AG09319 (cell line): Measurements from ENCODE around the gene CCL28.
"Not testable (repeated sequence)": the region's sequence is repeated elsewhere in the genome, so short reads cannot be mapped to it uniquely, and the experiment has no call there.

ENCODE experiments used
- DNase-seq: peaks from one replicate; pipeline ENCODE4 v3.0.0-alpha.2; 2010; ENCODE audit warnings: low read depth; ENCODE audit errors: extremely low read depth
- CTCF ChIP-seq: IDR thresholded peaks from 2 replicates; pipeline ENCODE4 v1.5.1; 2011; ENCODE audit warnings: low read depth, mild to moderate bottlenecking, inconsistent platforms, low read length, moderate library complexity

Gene CCL28

DNA sequence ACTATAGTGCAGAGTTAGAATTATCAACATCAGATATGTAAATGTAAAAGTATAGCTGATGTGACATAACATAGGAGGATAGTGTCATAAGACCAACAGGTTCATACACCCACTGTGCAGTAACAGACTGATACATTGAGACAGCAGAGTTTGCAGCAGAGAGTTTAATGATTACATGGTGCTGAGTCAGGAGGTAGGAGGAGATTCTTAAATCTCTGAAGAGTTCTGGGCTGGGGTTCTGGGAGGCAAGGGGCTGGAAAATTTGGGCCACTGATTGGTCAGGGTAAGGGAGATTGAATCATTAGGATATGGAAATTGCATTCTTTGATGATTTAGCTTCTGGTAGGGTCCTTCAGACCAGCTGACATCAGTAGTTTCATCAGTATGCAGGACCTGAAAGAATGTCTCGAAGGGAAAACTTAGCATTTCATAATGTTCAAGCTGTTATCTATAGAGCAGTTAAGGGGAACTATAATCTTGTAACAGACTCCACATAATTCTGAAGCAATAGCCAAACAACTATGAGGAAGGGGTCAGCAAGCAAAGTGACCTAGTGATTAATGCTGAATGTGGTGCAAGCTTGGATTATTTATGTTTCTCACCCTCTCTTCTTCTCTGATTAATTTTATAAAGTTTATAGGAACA, 35.6 kb downstream of the CCL28 start:
- DNase-seq = no peak
- TF ChIP-seq CTCF = no peak

GRCh38 chr5:43371821-43372220, 40.4 kb downstream of the CCL28 start:
- no peak for DNase-seq
- no peak for TF ChIP-seq CTCF

DNA sequence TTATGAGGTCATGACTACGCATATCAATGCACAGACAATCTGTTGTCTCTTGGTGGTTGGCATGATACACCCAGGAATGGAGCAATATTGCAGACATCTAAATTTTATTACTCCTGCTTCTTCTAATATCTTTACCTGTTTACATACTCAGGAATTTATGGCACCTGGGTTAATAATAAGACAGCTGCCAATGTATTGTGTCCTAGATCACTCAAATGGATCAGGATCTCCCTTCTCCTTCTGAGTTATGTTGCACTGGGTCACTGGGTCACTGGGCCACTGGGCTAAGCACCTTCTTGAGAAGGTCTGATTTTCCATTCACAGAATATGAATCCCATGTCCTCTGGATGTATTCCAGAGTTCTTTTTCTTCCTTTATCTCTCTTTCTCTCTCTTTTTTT, 41.8 kb downstream of the CCL28 start:
- no peak for TF ChIP-seq CTCF
- no peak for DNase-seq

GRCh38 chr5:43369651-43370050, 42.5 kb downstream of the CCL28 start:
- no peak for DNase-seq
- no peak for TF ChIP-seq CTCF

DNA sequence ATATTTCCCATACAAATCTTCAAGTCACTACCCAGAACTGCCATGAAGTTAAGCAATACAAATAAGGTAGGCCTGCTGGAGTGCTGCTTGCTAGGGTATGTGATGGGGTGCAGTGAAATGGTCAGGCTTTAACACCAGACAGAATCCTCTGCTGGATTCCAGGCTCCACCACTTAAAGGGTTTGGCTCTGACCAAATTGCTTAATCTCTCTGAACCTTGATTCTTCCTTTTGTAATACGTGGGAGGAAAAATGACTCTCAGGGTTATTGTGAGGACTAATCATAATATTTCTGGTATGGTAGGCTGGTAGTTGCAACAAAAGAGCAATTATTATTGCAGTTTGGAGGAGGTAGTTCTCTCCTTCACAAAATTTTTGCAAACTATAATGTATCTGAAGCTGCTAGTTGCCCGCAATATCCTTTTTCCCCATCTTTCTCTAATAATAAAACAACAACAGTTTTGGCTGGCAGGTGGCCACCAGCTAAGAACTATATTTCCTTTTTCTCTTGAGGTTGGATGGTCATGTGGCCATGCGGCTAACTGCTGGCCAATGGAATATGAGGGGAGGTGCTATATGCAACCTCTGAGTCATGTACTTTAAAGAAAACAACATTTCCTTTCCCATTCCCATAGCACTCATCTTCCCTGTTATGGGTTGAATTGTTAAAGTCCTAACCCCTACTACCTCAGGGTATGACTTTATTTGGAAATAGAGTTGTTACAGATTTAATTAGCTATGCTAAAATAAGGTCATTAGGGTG, 44.1 kb downstream of the CCL28 start:
- DNase-seq = no peak

GRCh38 chr5:43367453-43367852, 44.7 kb downstream of the CCL28 start:
- no peak for TF ChIP-seq CTCF
- DNase-seq = no peak

More for the DNA sequence above, 44.1 kb downstream of the CCL28 start:
- TF ChIP-seq CTCF = no peak

DNA sequence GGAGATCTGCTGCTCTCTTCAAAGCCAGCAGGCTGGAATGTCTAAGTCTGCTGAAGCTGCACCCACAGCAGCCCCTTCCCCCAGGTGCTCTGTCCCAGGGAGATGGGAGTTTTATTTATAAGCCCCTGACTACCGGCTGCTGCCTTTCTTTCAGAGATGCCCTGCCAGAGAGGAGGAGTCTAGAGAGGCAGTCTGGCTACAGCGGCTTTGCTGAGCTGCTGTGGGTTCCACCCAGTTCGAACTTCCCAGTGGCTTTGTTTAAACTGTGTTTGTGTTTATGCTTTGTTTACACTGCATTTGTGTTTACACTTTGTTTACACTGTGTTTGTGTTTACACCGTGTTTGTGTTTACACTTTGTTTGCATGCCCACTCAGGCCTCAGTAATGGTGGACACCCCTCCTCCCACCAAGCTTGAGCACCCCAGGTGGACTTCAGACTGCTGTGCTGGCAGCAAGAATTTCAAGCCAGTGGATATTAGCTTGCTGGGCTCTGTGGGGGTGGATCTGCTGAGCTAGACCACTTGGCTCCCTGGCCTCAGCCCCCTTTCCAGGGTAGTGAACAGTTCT, 45.4 kb downstream of the CCL28 start:
- DNase-seq = not testable (repeated sequence)

- DNase-seq = not testable (repeated sequence)
Observed at GRCh38 chr5:43365155-43365554, 47.0 kb downstream of the CCL28 start.
